ENCODE measurements around the gene TRPM3.

TRPM3 gene

DNA sequence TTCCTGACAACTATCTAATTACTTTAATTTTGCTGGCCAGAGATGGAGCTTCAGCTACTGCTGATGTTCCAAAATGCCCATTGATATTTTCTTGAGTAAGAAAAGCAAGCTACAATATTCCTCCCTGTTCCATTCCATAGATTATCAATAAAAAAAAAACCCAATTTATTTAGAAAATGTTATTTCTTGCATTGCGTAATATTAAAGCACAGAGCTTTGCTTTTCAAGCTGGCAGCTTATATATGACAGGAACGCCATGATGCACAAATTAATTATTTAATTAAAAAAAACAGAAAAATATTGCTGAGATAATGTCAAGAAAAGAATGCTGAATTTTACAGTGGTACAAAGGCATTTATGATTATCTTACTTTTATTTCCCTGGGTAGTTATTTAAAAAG, 47.9 kb downstream of the TRPM3 start:
- no peak for ATAC-seq

GRCh38 chr9:71072587-71072986, 48.8 kb downstream of the TRPM3 start:
- no peak for ATAC-seq

More for the DNA sequence above, 47.9 kb downstream of the TRPM3 start:
- TF ChIP-seq CSRNP3 (CRISPR knock-in tag; IDR thresholded peaks at IDR 0.05) (no peak), TOX (CRISPR knock-in tag; IDR thresholded peaks at IDR 0.05; ENCODE audit: borderline replicate concordance) (no peak), ZNF70 (CRISPR knock-in tag; IDR thresholded peaks at IDR 0.05) (no peak), ZC3H10 (CRISPR knock-in tag; IDR thresholded peaks at IDR 0.05) (no peak), TCF4 (CRISPR knock-in tag; IDR thresholded peaks at IDR 0.05; ENCODE audit: borderline replicate concordance) (no peak), SNAI2 (CRISPR knock-in tag; IDR thresholded peaks at IDR 0.05) (no peak), ZNF565 (CRISPR knock-in tag; conservative IDR thresholded peaks at IDR 0.05; ENCODE audit: low read depth) (no peak), ZFP3 (CRISPR knock-in tag; IDR thresholded peaks at IDR 0.05) (no peak), GLIS3 (CRISPR knock-in tag; IDR thresholded peaks at IDR 0.05) (no peak), ESRRG (CRISPR knock-in tag; IDR thresholded peaks at IDR 0.05) (no peak), ISL1 (CRISPR knock-in tag; IDR thresholded peaks at IDR 0.05) (no peak)
- TF ChIP-seq, protein P1, sequence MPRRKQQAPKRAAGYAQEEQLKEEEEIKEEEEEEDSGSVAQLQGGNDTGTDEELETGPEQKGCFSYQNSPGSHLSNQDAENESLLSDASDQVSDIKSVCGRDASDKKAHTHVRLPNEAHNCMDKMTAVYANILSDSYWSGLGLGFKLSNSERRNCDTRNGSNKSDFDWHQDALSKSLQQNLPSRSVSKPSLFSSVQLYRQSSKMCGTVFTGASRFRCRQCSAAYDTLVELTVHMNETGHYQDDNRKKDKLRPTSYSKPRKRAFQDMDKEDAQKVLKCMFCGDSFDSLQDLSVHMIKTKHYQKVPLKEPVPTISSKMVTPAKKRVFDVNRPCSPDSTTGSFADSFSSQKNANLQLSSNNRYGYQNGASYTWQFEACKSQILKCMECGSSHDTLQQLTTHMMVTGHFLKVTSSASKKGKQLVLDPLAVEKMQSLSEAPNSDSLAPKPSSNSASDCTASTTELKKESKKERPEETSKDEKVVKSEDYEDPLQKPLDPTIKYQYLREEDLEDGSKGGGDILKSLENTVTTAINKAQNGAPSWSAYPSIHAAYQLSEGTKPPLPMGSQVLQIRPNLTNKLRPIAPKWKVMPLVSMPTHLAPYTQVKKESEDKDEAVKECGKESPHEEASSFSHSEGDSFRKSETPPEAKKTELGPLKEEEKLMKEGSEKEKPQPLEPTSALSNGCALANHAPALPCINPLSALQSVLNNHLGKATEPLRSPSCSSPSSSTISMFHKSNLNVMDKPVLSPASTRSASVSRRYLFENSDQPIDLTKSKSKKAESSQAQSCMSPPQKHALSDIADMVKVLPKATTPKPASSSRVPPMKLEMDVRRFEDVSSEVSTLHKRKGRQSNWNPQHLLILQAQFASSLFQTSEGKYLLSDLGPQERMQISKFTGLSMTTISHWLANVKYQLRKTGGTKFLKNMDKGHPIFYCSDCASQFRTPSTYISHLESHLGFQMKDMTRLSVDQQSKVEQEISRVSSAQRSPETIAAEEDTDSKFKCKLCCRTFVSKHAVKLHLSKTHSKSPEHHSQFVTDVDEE (CRISPR knock-in tag; IDR thresholded peaks at IDR 0.05) = no peak
- TF ChIP-seq, protein P2, sequence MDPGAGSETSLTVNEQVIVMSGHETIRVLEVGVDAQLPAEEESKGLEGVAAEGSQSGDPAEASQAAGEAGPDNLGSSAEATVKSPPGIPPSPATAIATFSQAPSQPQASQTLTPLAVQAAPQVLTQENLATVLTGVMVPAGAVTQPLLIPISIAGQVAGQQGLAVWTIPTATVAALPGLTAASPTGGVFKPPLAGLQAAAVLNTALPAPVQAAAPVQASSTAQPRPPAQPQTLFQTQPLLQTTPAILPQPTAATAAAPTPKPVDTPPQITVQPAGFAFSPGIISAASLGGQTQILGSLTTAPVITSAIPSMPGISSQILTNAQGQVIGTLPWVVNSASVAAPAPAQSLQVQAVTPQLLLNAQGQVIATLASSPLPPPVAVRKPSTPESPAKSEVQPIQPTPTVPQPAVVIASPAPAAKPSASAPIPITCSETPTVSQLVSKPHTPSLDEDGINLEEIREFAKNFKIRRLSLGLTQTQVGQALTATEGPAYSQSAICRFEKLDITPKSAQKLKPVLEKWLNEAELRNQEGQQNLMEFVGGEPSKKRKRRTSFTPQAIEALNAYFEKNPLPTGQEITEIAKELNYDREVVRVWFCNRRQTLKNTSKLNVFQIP (CRISPR knock-in tag; IDR thresholded peaks at IDR 0.05; ENCODE audit: borderline replicate concordance, low read depth) = no peak
- TF ChIP-seq, protein P3, sequence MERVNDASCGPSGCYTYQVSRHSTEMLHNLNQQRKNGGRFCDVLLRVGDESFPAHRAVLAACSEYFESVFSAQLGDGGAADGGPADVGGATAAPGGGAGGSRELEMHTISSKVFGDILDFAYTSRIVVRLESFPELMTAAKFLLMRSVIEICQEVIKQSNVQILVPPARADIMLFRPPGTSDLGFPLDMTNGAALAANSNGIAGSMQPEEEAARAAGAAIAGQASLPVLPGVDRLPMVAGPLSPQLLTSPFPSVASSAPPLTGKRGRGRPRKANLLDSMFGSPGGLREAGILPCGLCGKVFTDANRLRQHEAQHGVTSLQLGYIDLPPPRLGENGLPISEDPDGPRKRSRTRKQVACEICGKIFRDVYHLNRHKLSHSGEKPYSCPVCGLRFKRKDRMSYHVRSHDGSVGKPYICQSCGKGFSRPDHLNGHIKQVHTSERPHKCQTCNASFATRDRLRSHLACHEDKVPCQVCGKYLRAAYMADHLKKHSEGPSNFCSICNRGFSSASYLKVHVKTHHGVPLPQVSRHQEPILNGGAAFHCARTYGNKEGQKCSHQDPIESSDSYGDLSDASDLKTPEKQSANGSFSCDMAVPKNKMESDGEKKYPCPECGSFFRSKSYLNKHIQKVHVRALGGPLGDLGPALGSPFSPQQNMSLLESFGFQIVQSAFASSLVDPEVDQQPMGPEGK (CRISPR knock-in tag; IDR thresholded peaks at IDR 0.05; ENCODE audit: borderline replicate concordance) = no peak

More at GRCh38 chr9:71072587-71072986, 48.8 kb downstream of the TRPM3 start:
- TF ChIP-seq GLIS3 (CRISPR knock-in tag; IDR thresholded peaks at IDR 0.05) = no peak
- TF ChIP-seq ZC3H10 (CRISPR knock-in tag; IDR thresholded peaks at IDR 0.05) = no peak
- no peak for TF ChIP-seq BACH2 (CRISPR knock-in tag; IDR thresholded peaks at IDR 0.05; ENCODE audit: borderline replicate concordance)
- no peak for TF ChIP-seq SNAI2 (CRISPR knock-in tag; IDR thresholded peaks at IDR 0.05)
- no peak for TF ChIP-seq ZNF8 (CRISPR knock-in tag; IDR thresholded peaks at IDR 0.05)
- TF ChIP-seq, protein P3 (CRISPR knock-in tag; IDR thresholded peaks at IDR 0.05; ENCODE audit: borderline replicate concordance) = no peak
- TF ChIP-seq CSDC2 (CRISPR knock-in tag; IDR thresholded peaks at IDR 0.05) = no peak
- TF ChIP-seq, protein P2 (CRISPR knock-in tag; IDR thresholded peaks at IDR 0.05; ENCODE audit: borderline replicate concordance, low read depth) = no peak
- TF ChIP-seq ARNTL (CRISPR knock-in tag; IDR thresholded peaks at IDR 0.05; ENCODE audit: borderline replicate concordance, low read depth) = no peak
- TF ChIP-seq ZFP30 (CRISPR knock-in tag; IDR thresholded peaks at IDR 0.05) = no peak

All from SK-N-SH treated with all-trans-retinoic acid at 6 μM for 48 hours (cell line).